ENCODE data around the gene ZGRF1. TPM values are rescaled to one million over a fixed set of nuclear protein-coding genes. Genes with fewer than 3 reads are reported as not detected.

Gene ZGRF1
- total and polyA plus RNA-seq, 3 experiments from 2014 or later, result 0.92 to 26.9 (median 22.9) TPM

DNA sequence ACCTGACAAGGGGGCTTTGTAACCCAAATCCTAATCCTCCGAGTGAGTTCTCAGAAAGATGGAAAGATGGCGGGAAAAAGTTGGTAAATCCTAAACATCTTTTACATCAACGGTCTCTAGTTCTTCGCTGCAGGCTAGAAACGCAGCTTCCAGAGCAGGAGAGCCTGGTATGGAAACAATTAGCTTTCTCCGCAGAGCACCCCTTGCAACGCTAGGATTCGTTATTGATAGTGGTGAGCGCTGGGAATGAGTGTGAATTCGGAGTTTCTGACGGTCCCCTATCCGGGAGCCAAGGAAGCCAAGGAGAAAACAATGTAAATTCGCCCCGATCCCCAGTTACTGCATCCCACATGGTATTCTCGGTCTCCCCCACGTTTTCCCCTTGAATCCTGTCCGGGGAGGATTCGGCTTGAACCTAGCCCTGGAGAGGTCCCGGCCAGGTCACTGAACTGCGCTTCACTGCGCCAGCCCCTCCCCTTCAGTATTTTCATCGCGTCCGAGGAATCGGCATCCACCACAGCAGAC lies 116.0 kb downstream of the ZGRF1 start:
- Mint-ChIP-seq H3K36me3 (peaks cover 0 to 3% (median 0%) of the 10 kb centered on the region in 3 donors), H3K4me3 (peak overlapping the region in 4 of 7 donors; percentile 4 to 55 (median 22)), H3K27ac (peak overlapping the region in 2 of 8 donors; percentile 53 to 60), H3K27me3 (peaks cover 63 to 88% of the 10 kb centered on the region in 2 donors), H3K4me1 (peaks cover 38 to 65% (median 64%) of the 10 kb centered on the region in 3 donors), H3K9me3 (peaks cover 3 to 24% (median 8%) of the 10 kb centered on the region in 5 donors)
- DNase-seq, result no peak
- Histone ChIP-seq H3K4me1 (ENCODE audit: insufficient read depth, low read length) (peaks cover 33% of the 10 kb centered on the region), H3K27ac (ENCODE audit: low read depth, low read length) (no peak overlapping the region), H3K9me3 (ENCODE audit: low read length) (no peaks in the 10 kb centered on the region), H3K36me3 (ENCODE audit: insufficient read depth, low read length) (no peaks in the 10 kb centered on the region), H3K27me3 (ENCODE audit: insufficient read depth, low read length, poor library complexity, severe bottlenecking) (peaks cover 78% of the 10 kb centered on the region), H3K4me3 (ENCODE audit: low read length) (no peak overlapping the region)
- CTCF ChIA-PET, result interaction anchor here (0.8 to 4.8 kb wide), 3 partner anchors 11 to 421 kb away, joined by 3 to 55 read pairs (median 5); no protein-coding TSS in a partner anchor
- POLR2A ChIA-PET, result no interaction called here

DNA sequence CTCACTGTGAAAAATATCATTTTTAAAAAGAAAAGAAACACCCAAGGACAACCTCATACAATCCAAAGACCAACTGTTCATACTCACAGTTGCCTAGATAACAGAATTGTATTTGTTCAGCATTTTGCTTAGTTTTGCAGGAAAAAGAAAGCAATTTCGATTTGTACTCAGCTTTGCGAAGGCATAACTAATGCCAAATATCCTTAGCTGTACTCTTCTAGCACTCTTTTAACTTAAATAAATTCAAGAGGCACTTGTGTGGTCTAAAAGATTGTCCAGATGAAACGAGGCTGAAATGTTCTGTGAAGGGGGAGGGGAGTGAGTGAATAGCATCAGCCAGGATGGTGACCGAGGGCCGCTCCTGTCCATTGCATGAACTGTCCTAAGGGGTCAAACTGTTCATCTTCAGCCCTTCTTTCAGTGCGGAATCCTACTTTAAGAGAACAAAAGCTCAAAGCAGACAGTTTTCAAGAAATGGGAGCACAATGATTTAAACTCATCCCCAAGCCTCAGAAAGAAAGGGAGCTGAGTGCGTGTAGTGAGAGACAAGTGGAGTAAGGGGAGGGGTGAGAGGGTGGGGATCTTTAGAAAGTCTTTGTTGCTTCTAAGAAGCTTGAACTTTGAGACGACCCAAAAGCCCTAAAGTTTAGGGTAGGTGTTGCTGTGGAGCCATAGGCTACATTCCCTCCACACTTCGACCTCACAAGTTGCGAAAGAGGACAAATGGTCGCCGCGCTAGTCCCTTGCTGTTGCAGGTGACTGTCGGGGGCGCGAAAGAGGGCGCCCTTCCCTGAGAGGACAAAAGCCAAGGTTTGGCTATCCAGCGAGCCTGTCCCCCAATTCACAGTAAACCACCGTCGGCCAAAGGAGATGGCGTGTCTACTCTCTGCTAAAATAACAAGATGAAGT lies 116.8 kb downstream of the ZGRF1 start:
- ChIA-PET CTCF (no interaction called here), POLR2A (no interaction called here)
- DNase-seq, result no peak
- no peak overlapping the region for H3K27ac ChIP-seq (ENCODE audit: low read depth, low read length)
- H3K9me3 ChIP-seq (ENCODE audit: low read length), result no peaks in the 10 kb centered on the region
- H3K36me3 ChIP-seq (ENCODE audit: insufficient read depth, low read length), result no peaks in the 10 kb centered on the region
- H3K4me1 Mint-ChIP-seq, result peaks cover 41 to 72% (median 71%) of the 10 kb centered on the region in 3 donors
- H3K27ac Mint-ChIP-seq, result peak overlapping the region in 1 of 8 donors; percentile 53
- peak overlapping the region in 2 of 7 donors; percentile 29 to 55 for H3K4me3 Mint-ChIP-seq
- peaks cover 3 to 24% (median 9%) of the 10 kb centered on the region in 5 donors for H3K9me3 Mint-ChIP-seq
- H3K4me1 ChIP-seq (ENCODE audit: insufficient read depth, low read length), result peaks cover 33% of the 10 kb centered on the region
- no peak overlapping the region for H3K4me3 ChIP-seq (ENCODE audit: low read length)
- H3K27me3 Mint-ChIP-seq, result peaks cover 68 to 91% of the 10 kb centered on the region in 2 donors
- peaks cover 82% of the 10 kb centered on the region for H3K27me3 ChIP-seq (ENCODE audit: insufficient read depth, low read length, poor library complexity, severe bottlenecking)
- peaks cover 0 to 3% (median 2%) of the 10 kb centered on the region in 3 donors for H3K36me3 Mint-ChIP-seq

DNA sequence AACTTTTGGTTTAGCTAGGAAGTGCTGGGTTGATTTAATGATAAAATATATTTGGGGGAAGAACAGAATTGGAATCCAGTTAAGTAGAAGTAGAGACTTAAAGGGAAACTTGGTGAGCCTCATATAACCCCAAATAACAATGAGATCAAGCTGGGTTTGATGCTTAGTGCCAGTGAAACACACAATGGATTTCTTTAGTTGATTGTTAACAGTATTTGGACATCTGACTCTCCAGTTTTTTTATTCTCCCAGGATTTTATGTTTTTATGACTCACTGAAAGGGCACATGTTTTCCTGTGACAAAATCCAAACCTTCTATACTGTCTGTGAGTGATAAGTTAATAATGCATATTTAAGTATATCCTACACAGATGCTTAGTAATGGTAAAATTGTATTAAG lies 118.0 kb downstream of the ZGRF1 start:
- Mint-ChIP-seq H3K27me3 (peaks cover 77 to 98% of the 10 kb centered on the region in 2 donors), H3K4me1 (peaks cover 50 to 77% (median 73%) of the 10 kb centered on the region in 3 donors), H3K4me3 (peak overlapping the region in 1 of 7 donors; percentile 92), H3K9me3 (peaks cover 3 to 24% (median 13%) of the 10 kb centered on the region in 5 donors), H3K36me3 (peaks cover 0 to 3% (median 2%) of the 10 kb centered on the region in 3 donors), H3K27ac (peak overlapping the region in 1 of 8 donors; percentile 0)
- no peak for DNase-seq
- Histone ChIP-seq H3K36me3 (ENCODE audit: insufficient read depth, low read length) (no peaks in the 10 kb centered on the region), H3K9me3 (ENCODE audit: low read length) (no peaks in the 10 kb centered on the region), H3K4me1 (ENCODE audit: insufficient read depth, low read length) (peaks cover 43% of the 10 kb centered on the region), H3K27ac (ENCODE audit: low read depth, low read length) (no peak overlapping the region), H3K27me3 (ENCODE audit: insufficient read depth, low read length, poor library complexity, severe bottlenecking) (peaks cover 90% of the 10 kb centered on the region), H3K4me3 (ENCODE audit: low read length) (no peak overlapping the region)
- POLR2A ChIA-PET, result no interaction called here
- CTCF ChIA-PET, result no interaction called here

DNA sequence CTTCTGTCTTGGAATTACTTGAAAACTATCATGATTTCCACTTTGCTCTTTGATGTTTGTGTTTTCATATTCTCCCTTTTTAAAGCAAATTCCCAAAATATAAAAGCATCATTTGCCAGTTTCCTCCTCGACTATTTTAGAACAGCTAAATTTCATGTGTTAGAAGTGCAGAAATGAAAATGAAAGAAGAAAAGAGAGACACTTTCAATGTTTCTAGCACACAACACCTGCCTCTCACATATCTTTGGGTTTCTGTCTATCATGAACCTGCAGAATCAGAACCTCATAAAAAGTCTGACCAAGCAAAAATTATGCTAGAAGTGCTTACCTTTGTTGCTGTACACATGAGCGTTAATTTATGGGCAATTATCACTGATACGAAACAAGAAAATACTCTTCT lies 118.8 kb downstream of the ZGRF1 start:
- Mint-ChIP-seq H3K27ac (peak overlapping the region in 2 of 8 donors; percentile 0 to 66), H3K4me1 (peaks cover 46 to 70% (median 66%) of the 10 kb centered on the region in 3 donors), H3K4me3 (peak overlapping the region in 6 of 7 donors; percentile 72 to 92 (median 76)), H3K9me3 (peaks cover 3 to 28% (median 13%) of the 10 kb centered on the region in 5 donors), H3K36me3 (peaks cover 0 to 3% (median 2%) of the 10 kb centered on the region in 3 donors), H3K27me3 (peaks cover 80 to 99% of the 10 kb centered on the region in 2 donors)
- no peak overlapping the region for H3K27ac ChIP-seq (ENCODE audit: low read depth, low read length)
- no peak for DNase-seq
- peaks cover 89% of the 10 kb centered on the region for H3K27me3 ChIP-seq (ENCODE audit: insufficient read depth, low read length, poor library complexity, severe bottlenecking)
- H3K36me3 ChIP-seq (ENCODE audit: insufficient read depth, low read length), result no peaks in the 10 kb centered on the region
- ChIA-PET POLR2A (no interaction called here), CTCF (no interaction called here)
- no peak overlapping the region for H3K4me3 ChIP-seq (ENCODE audit: low read length)
- no peaks in the 10 kb centered on the region for H3K9me3 ChIP-seq (ENCODE audit: low read length)
- H3K4me1 ChIP-seq (ENCODE audit: insufficient read depth, low read length), result peaks cover 35% of the 10 kb centered on the region

DNA sequence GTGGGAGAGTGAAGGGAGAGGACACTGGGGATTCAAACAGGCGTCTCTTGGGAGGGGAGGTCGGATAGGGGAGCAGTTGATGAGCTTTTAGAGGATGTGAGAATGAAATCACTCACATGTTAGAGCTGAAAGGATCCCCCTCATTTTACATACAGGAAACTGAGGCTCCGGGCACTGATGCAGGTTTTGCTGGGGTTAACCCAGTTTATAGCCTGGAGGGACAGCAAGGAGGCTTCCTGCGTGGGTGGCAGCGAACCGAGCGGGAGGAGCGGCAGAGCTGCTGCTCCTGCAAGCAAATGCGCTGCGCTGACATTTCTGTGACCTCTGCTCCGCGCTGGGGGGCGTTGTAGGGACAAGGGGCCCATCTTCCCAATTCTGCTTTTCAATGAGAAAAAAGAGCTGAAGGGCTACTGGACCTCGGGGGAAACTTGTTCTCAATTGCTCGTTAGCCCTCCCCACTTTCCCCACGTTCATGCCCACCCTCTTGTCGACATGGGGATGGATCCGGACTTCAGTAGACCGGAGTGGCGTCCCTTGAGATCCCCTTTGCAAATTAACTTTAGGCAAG lies 119.6 kb downstream of the ZGRF1 start:
- no peak overlapping the region for H3K27ac ChIP-seq (ENCODE audit: low read depth, low read length)
- ChIA-PET CTCF (interaction anchor here (1.2 kb wide), 1 partner anchor 190 kb away, joined by 3 read pairs; no protein-coding TSS in a partner anchor), POLR2A (no interaction called here)
- Mint-ChIP-seq H3K4me3 (peak overlapping the region; percentile 72 to 92 (median 79)), H3K4me1 (peaks cover 40 to 62% (median 59%) of the 10 kb centered on the region in 3 donors), H3K27ac (peak overlapping the region in 2 of 8 donors; percentile 0 to 66), H3K36me3 (peaks cover 0 to 3% (median 2%) of the 10 kb centered on the region in 3 donors), H3K27me3 (peaks cover 85 to 99% of the 10 kb centered on the region in 2 donors), H3K9me3 (peaks cover 6 to 27% (median 16%) of the 10 kb centered on the region in 5 donors)
- DNase-seq, result no peak
- no peaks in the 10 kb centered on the region for H3K36me3 ChIP-seq (ENCODE audit: insufficient read depth, low read length)
- H3K27me3 ChIP-seq (ENCODE audit: insufficient read depth, low read length, poor library complexity, severe bottlenecking), result peaks cover 89% of the 10 kb centered on the region
- peak overlapping the region; percentile 23 for H3K4me3 ChIP-seq (ENCODE audit: low read length)
- H3K9me3 ChIP-seq (ENCODE audit: low read length), result no peaks in the 10 kb centered on the region
- peaks cover 31% of the 10 kb centered on the region for H3K4me1 ChIP-seq (ENCODE audit: insufficient read depth, low read length)

DNA sequence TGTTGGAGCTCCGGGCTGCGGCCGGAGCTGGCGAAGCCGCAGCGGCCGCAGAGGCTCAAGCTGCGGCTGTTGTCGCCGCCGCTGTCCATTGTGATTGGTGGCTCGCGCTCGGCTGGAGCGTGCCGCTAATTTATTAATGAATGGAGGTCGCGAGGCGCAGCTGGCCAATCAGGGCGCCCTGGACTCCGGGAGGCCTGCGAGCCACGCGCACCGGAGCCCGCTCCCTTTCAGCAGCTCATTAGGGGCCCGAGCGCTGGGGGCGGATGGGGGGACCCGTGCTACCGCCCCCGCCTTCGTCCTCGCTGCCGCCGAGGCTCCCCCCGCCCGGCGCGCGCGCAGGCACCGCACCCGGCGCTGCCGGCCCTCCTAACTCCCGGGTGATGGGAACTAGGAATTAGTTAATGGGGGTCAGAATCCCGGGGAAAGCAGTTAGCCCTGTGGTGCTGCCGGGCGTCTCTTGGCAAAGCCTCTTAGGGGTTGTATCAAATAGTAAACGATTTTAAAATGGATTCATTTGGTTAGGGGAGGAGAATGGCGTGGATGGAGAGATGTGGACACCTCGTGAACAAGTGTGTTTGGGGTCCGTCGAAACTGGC lies 120.1 kb downstream of the ZGRF1 start:
- peaks cover 89% of the 10 kb centered on the region for H3K27me3 ChIP-seq (ENCODE audit: insufficient read depth, low read length, poor library complexity, severe bottlenecking)
- CTCF ChIA-PET, result interaction anchor here (1.2 kb wide), 1 partner anchor 189 kb away, joined by 3 read pairs; no protein-coding TSS in a partner anchor
- H3K36me3 ChIP-seq (ENCODE audit: insufficient read depth, low read length), result no peaks in the 10 kb centered on the region
- peaks cover 31% of the 10 kb centered on the region for H3K4me1 ChIP-seq (ENCODE audit: insufficient read depth, low read length)
- peaks cover 0 to 3% (median 2%) of the 10 kb centered on the region in 3 donors for H3K36me3 Mint-ChIP-seq
- H3K4me3 ChIP-seq (ENCODE audit: low read length), result peak overlapping the region; percentile 23
- no peak for DNase-seq
- POLR2A ChIA-PET, result no interaction called here
- H3K9me3 ChIP-seq (ENCODE audit: low read length), result no peaks in the 10 kb centered on the region
- no peak overlapping the region for H3K27ac ChIP-seq (ENCODE audit: low read depth, low read length)
- H3K9me3 Mint-ChIP-seq, result peaks cover 9 to 29% (median 18%) of the 10 kb centered on the region in 5 donors
- H3K27ac Mint-ChIP-seq, result peak overlapping the region in 1 of 8 donors; percentile 66
- H3K4me1 Mint-ChIP-seq, result peaks cover 41 to 63% (median 61%) of the 10 kb centered on the region in 3 donors
- peak overlapping the region; percentile 85 to 96 (median 88) for H3K4me3 Mint-ChIP-seq
- peaks cover 85 to 99% of the 10 kb centered on the region in 2 donors for H3K27me3 Mint-ChIP-seq

DNA sequence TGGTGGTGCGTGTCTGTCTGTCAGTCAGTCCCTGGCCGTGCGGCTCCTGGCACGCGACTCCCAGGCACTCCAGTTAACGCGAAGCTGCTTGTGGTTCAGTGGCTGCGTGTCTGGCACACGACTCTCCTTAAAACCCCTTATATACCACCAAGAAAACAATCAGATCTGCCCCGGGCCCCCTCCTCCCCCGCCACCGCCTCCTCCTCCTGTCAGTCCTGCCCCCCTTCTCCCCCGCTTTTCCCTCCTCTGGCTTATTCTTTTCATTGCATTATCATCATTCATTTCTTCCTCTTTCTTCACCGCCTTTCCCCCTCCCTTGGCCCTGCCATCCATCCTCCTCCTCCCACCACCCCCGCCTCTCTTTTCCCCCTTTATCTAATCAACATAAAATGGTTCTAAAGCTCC lies 120.6 kb downstream of the ZGRF1 start, which contains the start of gene NEUROG2:
Gene NEUROG2 (minus strand): TSS at position 115 of the 405 bp plus-strand sequence. CDS start 705 bp downstream, outside the sequence.
- Histone ChIP-seq H3K4me1 (ENCODE audit: insufficient read depth, low read length) (peaks cover 34% of the 10 kb centered on the region), H3K4me3 (ENCODE audit: low read length) (peak within 1 kb of the TSS; percentile 66), H3K27ac (ENCODE audit: low read depth, low read length) (no peak within 1 kb of the TSS), H3K36me3 (ENCODE audit: insufficient read depth, low read length) (no peaks in the 10 kb centered on the region), H3K9me3 (ENCODE audit: low read length) (no peaks in the 10 kb centered on the region), H3K27me3 (ENCODE audit: insufficient read depth, low read length, poor library complexity, severe bottlenecking) (peaks cover 89% of the 10 kb centered on the region)
- POLR2A ChIA-PET, result no interaction called here
- Mint-ChIP-seq H3K4me3 (peak within 1 kb of the TSS; percentile 85 to 96 (median 88)), H3K27ac (peak within 1 kb of the TSS in 3 of 8 donors; percentile 51 to 88 (median 84)), H3K9me3 (peaks cover 9 to 33% (median 23%) of the 10 kb centered on the region in 5 donors), H3K27me3 (peaks cover 85 to 99% of the 10 kb centered on the region in 2 donors), H3K36me3 (peaks cover 0 to 2% (median 0%) of the 10 kb centered on the region in 3 donors), H3K4me1 (peaks cover 46 to 66% (median 66%) of the 10 kb centered on the region in 3 donors)
- CTCF ChIA-PET, result no interaction called here
- DNase-seq, result no peak

All from CD8-positive, alpha-beta memory T cell (primary cell).